GM19372 (cell line): ENCODE measurements around the gene TKT.
A peak's percentile ranks its signal among the peaks of the same experiment; 100 is the strongest.
"Not testable (repeated sequence)": the region's sequence is repeated elsewhere in the genome, so short reads cannot be mapped to it uniquely, and the experiment has no call there.

Experiments
- ATAC-seq: cut with Tn5 transposase; IDR thresholded peaks from one replicate; pipeline ENCODE4 v1.9.1; 2021; ENCODE audit warnings: mild to moderate bottlenecking, low read depth, moderate library complexity; ENCODE audit not compliant: unreplicated experiment

TKT gene

GRCh38 chr3:53255775-53256703, at the start of gene TKT:
Gene TKT, minus strand, starts transcription at chr3:53256022. Its CDS starts 80 bp downstream, at chr3:53255942.
- peak; percentile 62 for ATAC-seq

GRCh38 chr3:53303957-53304356, 48.1 kb upstream of the TKT start:
- ATAC-seq: no peak

GRCh38 chr3:53303549-53303948, 47.7 kb upstream of the TKT start:
- no peak for ATAC-seq

- no peak for ATAC-seq
These were observed 45.0 kb upstream of the TKT start for GRCh38 chr3:53300826-53301225.

- ATAC-seq: not testable (repeated sequence)
These were observed 43.8 kb upstream of the TKT start for GRCh38 chr3:53299611-53300023.

GRCh38 chr3:53295410-53295809, 39.6 kb upstream of the TKT start:
- ATAC-seq: no peak

GRCh38 chr3:53293867-53294266, 38.0 kb upstream of the TKT start:
- ATAC-seq: no peak

- ATAC-seq: no peak
These were observed 32.4 kb upstream of the TKT start for GRCh38 chr3:53288214-53288613.

- no peak for ATAC-seq
These were observed 31.4 kb upstream of the TKT start for GRCh38 chr3:53287131-53287629.

- ATAC-seq: no peak
These were observed 30.9 kb upstream of the TKT start for GRCh38 chr3:53286727-53287126.

- ATAC-seq: no peak
These were observed 26.8 kb upstream of the TKT start for GRCh38 chr3:53282581-53282980.

- ATAC-seq: no peak
These were observed 22.8 kb upstream of the TKT start for GRCh38 chr3:53278667-53279066.

GRCh38 chr3:53274938-53275605, 19.2 kb upstream of the TKT start:
- no peak for ATAC-seq

GRCh38 chr3:53273146-53273670, 17.4 kb upstream of the TKT start:
- no peak for ATAC-seq

- no peak for ATAC-seq
These were observed 14.4 kb upstream of the TKT start for GRCh38 chr3:53269888-53270880.

GRCh38 chr3:53269193-53269592, 13.4 kb upstream of the TKT start:
- not testable (repeated sequence) for ATAC-seq

GRCh38 chr3:53267766-53268165, 11.9 kb upstream of the TKT start:
- ATAC-seq: no peak

GRCh38 chr3:53264718-53265117, 8.9 kb upstream of the TKT start:
- no peak for ATAC-seq

GRCh38 chr3:53263907-53264306, 8.1 kb upstream of the TKT start:
- no peak for ATAC-seq

GRCh38 chr3:53261712-53262111, 5.9 kb upstream of the TKT start:
- ATAC-seq: no peak
